MM.1S (cell line): ENCODE results near the gene GABBR1.

ENCODE experiments used
- DNase-seq: peaks from one replicate; pipeline ENCODE4 v3.0.0-alpha.2; 2015
- H2AFZ ChIP-seq: fragments of 300-600 bp; sonication (generic); 2 replicates; pipeline ENCODE4 v1.6.0; 2016; ENCODE audit warnings: antibody characterized with exemption, low read length
- H3F3A ChIP-seq: fragments of 300-600 bp; sonication (generic); 2 replicates; pipeline ENCODE4 v1.6.1; 2016; ENCODE audit warnings: mild to moderate bottlenecking, antibody characterized with exemption, low read length, moderate library complexity, mixed read lengths; ENCODE audit not compliant: insufficient read depth
- H3K27ac ChIP-seq: fragments of 300-600 bp; sonication (generic); 2 replicates; pipeline ENCODE4 v1.5.1; 2016; ENCODE audit warnings: mild to moderate bottlenecking, low read length
- H3K27me3 ChIP-seq: fragments of 300-600 bp; sonication (generic); replicated peaks from 2 replicates; pipeline ENCODE4 v1.6.0; 2016; ENCODE audit warnings: low read length; ENCODE audit not compliant: insufficient read depth
- H3K36me3 ChIP-seq: fragments of 300-600 bp; sonication (generic); replicated peaks from 2 replicates; pipeline ENCODE4 v1.6.1; 2016; ENCODE audit warnings: mild to moderate bottlenecking, low read length, mixed read lengths; ENCODE audit not compliant: insufficient read depth
- H3K4me1 ChIP-seq: fragments of 300-600 bp; sonication (generic); 2 replicates; pipeline ENCODE4 v1.6.1; 2016; ENCODE audit warnings: low read length, mixed read lengths
- H3K4me2 ChIP-seq: fragments of 300-600 bp; sonication (generic); 2 replicates; pipeline ENCODE4 v1.6.0; 2016; ENCODE audit warnings: low read depth, low read length
- H3K4me3 ChIP-seq: fragments of 300-600 bp; sonication (generic); 2 replicates; pipeline ENCODE4 v1.5.1; 2016; ENCODE audit warnings: low read length, mixed read lengths
- H3K79me2 ChIP-seq: fragments of 300-600 bp; sonication (generic); 2 replicates; pipeline ENCODE4 v1.6.1; 2016; ENCODE audit warnings: mixed run types, low read length, mixed read lengths
- H3K9ac ChIP-seq: fragments of 300-600 bp; sonication (generic); 2 replicates; pipeline ENCODE4 v1.6.1; 2016; ENCODE audit warnings: low read length, mixed read lengths
- H3K9me2 ChIP-seq: fragments of 300-600 bp; sonication (generic); replicated peaks from 2 replicates; pipeline ENCODE4 v1.6.1; 2016; ENCODE audit warnings: mild to moderate bottlenecking, low read length, mixed read lengths; ENCODE audit not compliant: insufficient read depth
- H3K9me3 ChIP-seq: fragments of 300-600 bp; sonication (generic); replicated peaks from 2 replicates; pipeline ENCODE4 v1.6.1; 2016; ENCODE audit warnings: mild to moderate bottlenecking, low read length, mixed read lengths; ENCODE audit not compliant: insufficient read depth
- H4K20me1 ChIP-seq: fragments of 300-600 bp; sonication (generic); 2 replicates; pipeline ENCODE4 v1.6.1; 2016; ENCODE audit warnings: mild to moderate bottlenecking, low read length, moderate library complexity, mixed read lengths; ENCODE audit not compliant: insufficient read depth
- EZH2 ChIP-seq: fragments of 300-600 bp; sonication (generic); optimal IDR thresholded peaks from 2 replicates; pipeline ENCODE3; 2017; ENCODE audit warnings: low read depth, mild to moderate bottlenecking, antibody characterized with exemption, low read length, mixed read lengths
- EZH2phosphoT487 ChIP-seq: fragments of 300-600 bp; sonication (generic); IDR thresholded peaks from 2 replicates; pipeline ENCODE4 v1.6.1; 2018; ENCODE audit warnings: antibody characterized with exemption, low read length
- TF ChIP-seq, protein P1 (sequence below): fragments of 300-600 bp; sonication (generic); IDR thresholded peaks from 2 replicates; pipeline ENCODE4 v1.5.1; 2016; ENCODE audit warnings: antibody characterized with exemption, low read length, mixed read lengths

The GABBR1 gene

DNA sequence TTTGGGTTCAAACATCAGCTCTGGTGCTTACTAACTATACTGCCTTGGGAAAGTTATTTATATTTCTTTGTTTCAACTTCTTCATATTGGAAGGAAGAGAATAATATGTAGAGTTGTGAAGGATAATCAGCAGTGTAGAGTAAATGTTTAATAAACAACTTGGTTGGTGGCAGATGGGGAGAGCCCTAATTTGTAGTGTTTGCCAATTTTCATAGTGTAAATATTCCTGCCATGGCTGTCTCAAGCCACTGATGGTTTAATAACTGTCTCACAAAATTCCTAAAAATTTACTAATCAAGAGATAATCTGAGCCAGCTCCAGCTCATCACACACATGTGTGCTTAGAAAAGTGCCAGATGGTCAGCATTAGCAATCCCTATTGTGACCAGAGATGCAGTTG lies 48.2 kb downstream of the GABBR1 start, which contains the start of gene OR2H2:
Gene OR2H2, plus strand, starts transcription at position 301 of the 400 bp plus-strand sequence. CDS start 2,824 bp downstream, outside the sequence.
- Histone ChIP-seq H3K79me2 (no peaks in the 10 kb centered on the region), H3K9me2 (no peaks in the 10 kb centered on the region), H3K9ac (no peak within 1 kb of the TSS), H3F3A (no peaks in the 10 kb centered on the region), H3K36me3 (no peaks in the 10 kb centered on the region), H4K20me1 (no peaks in the 10 kb centered on the region), H3K4me2 (no peak within 1 kb of the TSS), H3K27ac (no peak within 1 kb of the TSS), H3K4me3 (no peak within 1 kb of the TSS), H3K9me3 (no peaks in the 10 kb centered on the region), H3K4me1 (no peaks in the 10 kb centered on the region), H3K27me3 (no peaks in the 10 kb centered on the region), H2AFZ (no peak within 1 kb of the TSS)
- DNase-seq: no peak
- no peak for TF ChIP-seq EZH2phosphoT487

DNA sequence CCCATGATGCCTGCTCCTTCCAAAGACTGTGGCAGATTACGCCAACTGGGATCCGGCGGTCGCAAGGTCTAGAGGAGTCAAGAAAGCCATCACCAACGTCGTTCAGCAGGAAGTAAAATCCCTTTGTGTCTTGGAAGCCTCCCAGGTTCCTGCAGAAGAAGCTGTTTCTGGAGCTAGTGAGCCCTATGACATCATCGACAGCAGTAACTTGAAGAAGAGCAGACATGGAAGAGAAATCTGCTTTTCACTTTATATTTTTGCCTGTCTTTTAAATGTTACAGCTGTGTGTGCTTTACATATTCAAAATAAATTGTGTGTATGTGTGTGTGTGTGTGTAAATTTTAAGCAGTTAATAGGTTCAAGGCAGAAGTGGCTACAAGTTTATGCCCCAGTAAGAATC lies 55.4 kb downstream of the GABBR1 start:
- no peaks in the 10 kb centered on the region for H3K79me2 ChIP-seq
- no peak overlapping the region for H2AFZ ChIP-seq
- no peak for DNase-seq
- H3K27ac ChIP-seq: no peak overlapping the region
- no peak overlapping the region for H3K9ac ChIP-seq
- H3K36me3 ChIP-seq: no peaks in the 10 kb centered on the region
- no peaks in the 10 kb centered on the region for H3K9me2 ChIP-seq
- no peaks in the 10 kb centered on the region for H3K9me3 ChIP-seq
- TF ChIP-seq, protein P1, sequence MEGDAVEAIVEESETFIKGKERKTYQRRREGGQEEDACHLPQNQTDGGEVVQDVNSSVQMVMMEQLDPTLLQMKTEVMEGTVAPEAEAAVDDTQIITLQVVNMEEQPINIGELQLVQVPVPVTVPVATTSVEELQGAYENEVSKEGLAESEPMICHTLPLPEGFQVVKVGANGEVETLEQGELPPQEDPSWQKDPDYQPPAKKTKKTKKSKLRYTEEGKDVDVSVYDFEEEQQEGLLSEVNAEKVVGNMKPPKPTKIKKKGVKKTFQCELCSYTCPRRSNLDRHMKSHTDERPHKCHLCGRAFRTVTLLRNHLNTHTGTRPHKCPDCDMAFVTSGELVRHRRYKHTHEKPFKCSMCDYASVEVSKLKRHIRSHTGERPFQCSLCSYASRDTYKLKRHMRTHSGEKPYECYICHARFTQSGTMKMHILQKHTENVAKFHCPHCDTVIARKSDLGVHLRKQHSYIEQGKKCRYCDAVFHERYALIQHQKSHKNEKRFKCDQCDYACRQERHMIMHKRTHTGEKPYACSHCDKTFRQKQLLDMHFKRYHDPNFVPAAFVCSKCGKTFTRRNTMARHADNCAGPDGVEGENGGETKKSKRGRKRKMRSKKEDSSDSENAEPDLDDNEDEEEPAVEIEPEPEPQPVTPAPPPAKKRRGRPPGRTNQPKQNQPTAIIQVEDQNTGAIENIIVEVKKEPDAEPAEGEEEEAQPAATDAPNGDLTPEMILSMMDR: no peak
- TF ChIP-seq EZH2 (no peak), EZH2phosphoT487 (no peak)
- H3K4me2 ChIP-seq: no peak overlapping the region
- H3F3A ChIP-seq: no peaks in the 10 kb centered on the region
- no peak overlapping the region for H3K4me3 ChIP-seq
- no peaks in the 10 kb centered on the region for H3K27me3 ChIP-seq
- no peaks in the 10 kb centered on the region for H3K4me1 ChIP-seq
- H4K20me1 ChIP-seq: no peaks in the 10 kb centered on the region

GRCh38 chr6:29576056-29576455 lies 56.9 kb downstream of the GABBR1 start:
- Histone ChIP-seq H3K9me3 (no peaks in the 10 kb centered on the region), H4K20me1 (no peaks in the 10 kb centered on the region), H3K36me3 (no peaks in the 10 kb centered on the region), H3K27me3 (no peaks in the 10 kb centered on the region), H2AFZ (no peak overlapping the region), H3K9ac (no peak overlapping the region), H3K4me3 (no peak overlapping the region), H3K4me2 (no peak overlapping the region), H3K9me2 (no peaks in the 10 kb centered on the region), H3F3A (no peaks in the 10 kb centered on the region), H3K79me2 (no peaks in the 10 kb centered on the region), H3K4me1 (no peaks in the 10 kb centered on the region), H3K27ac (no peak overlapping the region)
- TF ChIP-seq EZH2 (no peak), EZH2phosphoT487 (no peak)
- TF ChIP-seq, protein P1: no peak
- DNase-seq: no peak

DNA sequence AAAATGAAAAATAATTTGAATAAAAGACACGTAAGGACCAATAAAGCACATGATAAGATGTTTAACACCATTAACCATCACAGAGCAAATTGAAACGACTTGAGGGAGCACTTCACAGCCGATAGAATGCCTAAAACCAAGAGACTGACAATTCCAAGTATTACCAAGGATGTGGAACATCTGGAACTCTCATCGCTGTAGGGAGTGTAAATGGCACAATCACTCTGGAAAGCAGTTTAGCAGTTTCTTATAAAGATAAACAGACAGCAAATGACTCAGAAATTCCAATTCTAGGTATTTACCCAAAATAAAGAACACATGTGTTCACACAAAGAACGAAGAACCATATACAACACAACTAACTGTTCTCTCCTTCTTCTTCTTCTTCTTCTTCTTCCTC lies 65.0 kb downstream of the GABBR1 start:
- no peak overlapping the region for H3K4me2 ChIP-seq

More for the DNA sequence above, 65.0 kb downstream of the GABBR1 start:
- H3K4me3 ChIP-seq: no peak overlapping the region
- H3F3A ChIP-seq: no peaks in the 10 kb centered on the region
- no peak overlapping the region for H3K27ac ChIP-seq
- TF ChIP-seq EZH2: no peak
- TF ChIP-seq, protein P1: no peak
- TF ChIP-seq EZH2phosphoT487: no peak
- H4K20me1 ChIP-seq: no peaks in the 10 kb centered on the region
- no peaks in the 10 kb centered on the region for H3K9me2 ChIP-seq
- no peaks in the 10 kb centered on the region for H3K79me2 ChIP-seq
- no peak overlapping the region for H3K9ac ChIP-seq
- no peaks in the 10 kb centered on the region for H3K9me3 ChIP-seq
- DNase-seq: no peak
- no peaks in the 10 kb centered on the region for H3K36me3 ChIP-seq
- H3K4me1 ChIP-seq: no peaks in the 10 kb centered on the region
- no peaks in the 10 kb centered on the region for H3K27me3 ChIP-seq
- H2AFZ ChIP-seq: no peak overlapping the region
